ENCODE measurements around the gene SFXN1. TPM values are rescaled to one million over a fixed set of nuclear protein-coding genes. Genes with fewer than 3 reads are reported as not detected.
"Not testable (repeated sequence)": the region's sequence is repeated elsewhere in the genome, so short reads cannot be mapped to it uniquely, and the experiment has no call there.

SFXN1 gene
- total and polyA plus RNA-seq, 4 donors, result 47.3 to 241 (median 53.7) TPM

DNA sequence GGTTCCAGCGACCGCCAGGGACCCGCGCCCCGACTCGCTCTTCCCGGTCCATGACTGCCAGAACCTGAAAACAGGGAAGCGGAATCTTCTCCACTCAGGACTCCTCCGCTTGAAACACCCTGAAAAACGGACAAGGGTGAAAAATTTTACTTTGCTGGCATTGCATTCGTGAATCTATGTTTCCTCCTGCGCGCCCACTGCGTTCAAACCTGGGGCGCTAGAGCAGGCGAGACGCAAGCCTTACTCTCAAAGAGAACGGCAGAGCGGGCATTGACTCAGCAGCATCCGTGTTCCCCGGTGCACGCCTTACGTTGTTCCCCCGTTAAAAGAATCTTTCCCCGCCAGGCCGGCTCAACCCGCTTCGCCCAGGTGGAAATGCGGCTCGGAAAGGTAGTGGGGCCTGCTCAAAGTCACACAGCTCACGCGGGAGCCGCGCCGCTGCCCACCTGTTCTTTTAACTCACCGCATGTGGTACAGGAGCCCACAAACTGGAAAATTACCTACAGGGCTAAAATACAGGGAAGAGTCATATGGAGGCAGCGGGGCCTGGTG, 33.4 kb upstream of the SFXN1 start:
- DNase-seq (ENCODE audit: low spot score), result no peak
- WGBS, result 33% methylated on average over 37 of the region's 37 CpGs
- no peak for TF ChIP-seq FOXA2 (IDR thresholded peaks at IDR 0.05)
- no peak for TF ChIP-seq SP1 (IDR thresholded peaks at IDR 0.05)
- TF ChIP-seq, protein P1, sequence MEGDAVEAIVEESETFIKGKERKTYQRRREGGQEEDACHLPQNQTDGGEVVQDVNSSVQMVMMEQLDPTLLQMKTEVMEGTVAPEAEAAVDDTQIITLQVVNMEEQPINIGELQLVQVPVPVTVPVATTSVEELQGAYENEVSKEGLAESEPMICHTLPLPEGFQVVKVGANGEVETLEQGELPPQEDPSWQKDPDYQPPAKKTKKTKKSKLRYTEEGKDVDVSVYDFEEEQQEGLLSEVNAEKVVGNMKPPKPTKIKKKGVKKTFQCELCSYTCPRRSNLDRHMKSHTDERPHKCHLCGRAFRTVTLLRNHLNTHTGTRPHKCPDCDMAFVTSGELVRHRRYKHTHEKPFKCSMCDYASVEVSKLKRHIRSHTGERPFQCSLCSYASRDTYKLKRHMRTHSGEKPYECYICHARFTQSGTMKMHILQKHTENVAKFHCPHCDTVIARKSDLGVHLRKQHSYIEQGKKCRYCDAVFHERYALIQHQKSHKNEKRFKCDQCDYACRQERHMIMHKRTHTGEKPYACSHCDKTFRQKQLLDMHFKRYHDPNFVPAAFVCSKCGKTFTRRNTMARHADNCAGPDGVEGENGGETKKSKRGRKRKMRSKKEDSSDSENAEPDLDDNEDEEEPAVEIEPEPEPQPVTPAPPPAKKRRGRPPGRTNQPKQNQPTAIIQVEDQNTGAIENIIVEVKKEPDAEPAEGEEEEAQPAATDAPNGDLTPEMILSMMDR (IDR thresholded peaks at IDR 0.05; ENCODE audit: low read depth, low read length, missing input control), result no peak
- TF ChIP-seq EGR1 (IDR thresholded peaks at IDR 0.05; ENCODE audit: low read depth in 2 of 2), result no peak
- no peak for TF ChIP-seq HNF4A (conservative IDR thresholded peaks at IDR 0.05)
- no peak for TF ChIP-seq RXRA (IDR thresholded peaks at IDR 0.05)
- TF ChIP-seq ZBTB33 (IDR thresholded peaks at IDR 0.05), result no peak
- no peak for TF ChIP-seq JUND (IDR thresholded peaks at IDR 0.05)
- TF ChIP-seq, protein P2, sequence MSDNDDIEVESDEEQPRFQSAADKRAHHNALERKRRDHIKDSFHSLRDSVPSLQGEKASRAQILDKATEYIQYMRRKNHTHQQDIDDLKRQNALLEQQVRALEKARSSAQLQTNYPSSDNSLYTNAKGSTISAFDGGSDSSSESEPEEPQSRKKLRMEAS (IDR thresholded peaks at IDR 0.05), result no peak
- TF ChIP-seq FOXA1 (IDR thresholded peaks at IDR 0.05), result no peak
- TF ChIP-seq YY1 (IDR thresholded peaks at IDR 0.05), result no peak
- no peak for TF ChIP-seq GABPA (IDR thresholded peaks at IDR 0.05 in 1 of 2, conservative IDR thresholded peaks at IDR 0.05 in 1 of 2)
- no peak for TF ChIP-seq NR2F2 (IDR thresholded peaks at IDR 0.05)
- TF ChIP-seq, protein P3, sequence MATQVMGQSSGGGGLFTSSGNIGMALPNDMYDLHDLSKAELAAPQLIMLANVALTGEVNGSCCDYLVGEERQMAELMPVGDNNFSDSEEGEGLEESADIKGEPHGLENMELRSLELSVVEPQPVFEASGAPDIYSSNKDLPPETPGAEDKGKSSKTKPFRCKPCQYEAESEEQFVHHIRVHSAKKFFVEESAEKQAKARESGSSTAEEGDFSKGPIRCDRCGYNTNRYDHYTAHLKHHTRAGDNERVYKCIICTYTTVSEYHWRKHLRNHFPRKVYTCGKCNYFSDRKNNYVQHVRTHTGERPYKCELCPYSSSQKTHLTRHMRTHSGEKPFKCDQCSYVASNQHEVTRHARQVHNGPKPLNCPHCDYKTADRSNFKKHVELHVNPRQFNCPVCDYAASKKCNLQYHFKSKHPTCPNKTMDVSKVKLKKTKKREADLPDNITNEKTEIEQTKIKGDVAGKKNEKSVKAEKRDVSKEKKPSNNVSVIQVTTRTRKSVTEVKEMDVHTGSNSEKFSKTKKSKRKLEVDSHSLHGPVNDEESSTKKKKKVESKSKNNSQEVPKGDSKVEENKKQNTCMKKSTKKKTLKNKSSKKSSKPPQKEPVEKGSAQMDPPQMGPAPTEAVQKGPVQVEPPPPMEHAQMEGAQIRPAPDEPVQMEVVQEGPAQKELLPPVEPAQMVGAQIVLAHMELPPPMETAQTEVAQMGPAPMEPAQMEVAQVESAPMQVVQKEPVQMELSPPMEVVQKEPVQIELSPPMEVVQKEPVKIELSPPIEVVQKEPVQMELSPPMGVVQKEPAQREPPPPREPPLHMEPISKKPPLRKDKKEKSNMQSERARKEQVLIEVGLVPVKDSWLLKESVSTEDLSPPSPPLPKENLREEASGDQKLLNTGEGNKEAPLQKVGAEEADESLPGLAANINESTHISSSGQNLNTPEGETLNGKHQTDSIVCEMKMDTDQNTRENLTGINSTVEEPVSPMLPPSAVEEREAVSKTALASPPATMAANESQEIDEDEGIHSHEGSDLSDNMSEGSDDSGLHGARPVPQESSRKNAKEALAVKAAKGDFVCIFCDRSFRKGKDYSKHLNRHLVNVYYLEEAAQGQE (IDR thresholded peaks at IDR 0.05), result no peak
- no peak for TF ChIP-seq HNF4G (IDR thresholded peaks at IDR 0.05)
- no peaks in the 10 kb centered on the region for H3K36me3 ChIP-seq (ENCODE audit: control insufficient read depth in 4 of 4, insufficient read depth in 3 of 4, low read depth in 1 of 4, low read length in 3 of 4)
- H3K27me3 ChIP-seq (ENCODE audit: control insufficient read depth in 4 of 4, insufficient read depth in 4 of 4, low read length in 3 of 4), result no peaks in the 10 kb centered on the region
- peak overlapping the region in 2 of 3 donors; percentile 22 to 47 for H3K4me3 ChIP-seq (ENCODE audit: low read depth in 1 of 3, low read length in 3 of 3)
- H3K9me3 ChIP-seq (ENCODE audit: control insufficient read depth in 4 of 4, low read length in 3 of 4), result no peaks in the 10 kb centered on the region
- H3K9ac ChIP-seq (ENCODE audit: low read depth in 1 of 2, low read length in 2 of 2), result no peak overlapping the region
- no peak overlapping the region for H3K27ac ChIP-seq (ENCODE audit: low read depth in 1 of 2, low read length in 2 of 2)
- H3K4me1 ChIP-seq (ENCODE audit: control insufficient read depth in 4 of 4, insufficient read depth in 4 of 4, low read length in 3 of 4), result peaks cover 8 to 23% (median 14%) of the 10 kb centered on the region in 4 donors

- not testable (repeated sequence) for H3K27me3 ChIP-seq (ENCODE audit: control insufficient read depth in 4 of 4, insufficient read depth in 4 of 4, low read length in 3 of 4); H3K9ac ChIP-seq (ENCODE audit: low read depth in 1 of 2, low read length in 2 of 2); H3K4me3 ChIP-seq (ENCODE audit: low read depth in 1 of 3, low read length in 3 of 3); H3K9me3 ChIP-seq (ENCODE audit: control insufficient read depth in 4 of 4, low read length in 3 of 4); DNase-seq (ENCODE audit: low spot score); H3K36me3 ChIP-seq (ENCODE audit: control insufficient read depth in 4 of 4, insufficient read depth in 3 of 4, low read depth in 1 of 4, low read length in 3 of 4); H3K27ac ChIP-seq (ENCODE audit: low read depth in 1 of 2, low read length in 2 of 2)
- TF ChIP-seq NR2F2 (IDR thresholded peaks at IDR 0.05) (peak; percentile 46), RAD21 (IDR thresholded peaks at IDR 0.05) (peak in 1 of 2 donors; percentile 23), HNF4A (conservative IDR thresholded peaks at IDR 0.05) (peak; percentile 69 to 74), YY1 (IDR thresholded peaks at IDR 0.05) (peak; percentile 19), SP1 (IDR thresholded peaks at IDR 0.05) (peak; percentile 57), RXRA (IDR thresholded peaks at IDR 0.05) (peak; percentile 73 to 83)
- peaks cover 8 to 23% (median 14%) of the 10 kb centered on the region in 4 donors for H3K4me1 ChIP-seq (ENCODE audit: control insufficient read depth in 4 of 4, insufficient read depth in 4 of 4, low read length in 3 of 4)
- WGBS, result 36% methylated on average over 14 of the region's 14 CpGs
These were observed 32.0 kb upstream of the SFXN1 start for GRCh38 chr5:175446378-175446777.

Measured in liver (tissue), 9 donors.